GM23338 (cell line): ENCODE data around the gene VPS4A. TPM values are rescaled to one million over a fixed set of nuclear protein-coding genes. Genes with fewer than 3 reads are reported as not detected.

Experiments
- ATAC-seq: fragments of 200-7000 bp; cut with Tn5 transposase; 3 replicates; pipeline ENCODE4 v1.9.1; 2020
- DNase-seq: peaks from one replicate; pipeline ENCODE4 v3.0.0-alpha.2; 2015; ENCODE audit warnings: low spot score
- H2AFZ ChIP-seq: fragments of 200-600 bp; sonication (generic); 2 replicates; pipeline ENCODE4 v1.8.0; 2016; ENCODE audit warnings: antibody characterized with exemption, mild to moderate bottlenecking, moderate library complexity
- H3F3A ChIP-seq: fragments of 200-600 bp; sonication (generic); replicated peaks from 2 replicates; pipeline ENCODE4 v1.8.0; 2017; ENCODE audit warnings: antibody characterized with exemption, mixed run types, low read depth
- H3K27ac ChIP-seq: fragments of 200-600 bp; sonication (generic); 2 replicates; pipeline ENCODE4 v1.6.1; 2016; ENCODE audit warnings: low read depth
- H3K27me3 ChIP-seq: fragments of 200-600 bp; sonication (generic); 2 replicates; pipeline ENCODE4 v1.8.0; 2016; ENCODE audit warnings: mild to moderate bottlenecking, mixed run types, moderate library complexity; ENCODE audit not compliant: insufficient read depth
- H3K36me3 ChIP-seq: fragments of 200-600 bp; sonication (generic); 2 replicates; pipeline ENCODE4 v1.8.0; 2016; ENCODE audit warnings: mild to moderate bottlenecking; ENCODE audit not compliant: insufficient read depth
- H3K4me1 ChIP-seq: fragments of 200-600 bp; sonication (generic); 2 replicates; pipeline ENCODE4 v1.8.0; 2016; ENCODE audit warnings: mild to moderate bottlenecking, moderate library complexity; ENCODE audit not compliant: insufficient read depth
- H3K4me2 ChIP-seq: fragments of 200-600 bp; sonication (generic); 2 replicates; pipeline ENCODE4 v1.7.1; 2017; ENCODE audit warnings: mixed run types
- H3K4me3 ChIP-seq: fragments of 200-600 bp; sonication (generic); 2 replicates; pipeline ENCODE4 v1.6.1; 2016; ENCODE audit warnings: mixed run types
- H3K79me2 ChIP-seq: fragments of 200-600 bp; sonication (generic); replicated peaks from 2 replicates; pipeline ENCODE4 v1.8.0; 2017; ENCODE audit warnings: mild to moderate bottlenecking; ENCODE audit not compliant: insufficient read depth
- H3K9me2 ChIP-seq: fragments of 200-600 bp; sonication (generic); 2 replicates; pipeline ENCODE4 v1.8.0; 2017; ENCODE audit not compliant: insufficient read depth
- H4K20me1 ChIP-seq: fragments of 200-600 bp; sonication (generic); replicated peaks from 2 replicates; pipeline ENCODE4 v1.8.0; 2017; ENCODE audit warnings: mild to moderate bottlenecking; ENCODE audit not compliant: insufficient read depth
- H3K27ac Mint-ChIP-seq: 2 replicates; pipeline ENCODE4 v1.8.0; 2020; ENCODE audit warnings: inconsistent platforms, mild to moderate bottlenecking, moderate library complexity, mixed read lengths
- H3K27me3 Mint-ChIP-seq: 3 replicates; pipeline ENCODE4 v1.8.0; 2022; ENCODE audit warnings: low read depth, mild to moderate bottlenecking, moderate library complexity, mixed read lengths, inconsistent platforms; ENCODE audit not compliant: insufficient read depth, poor library complexity
- H3K36me3 Mint-ChIP-seq: 3 replicates; pipeline ENCODE4 v1.8.0; 2021; ENCODE audit warnings: low read depth, mild to moderate bottlenecking, inconsistent platforms, moderate library complexity, mixed read lengths
- H3K4me1 Mint-ChIP-seq: 3 replicates; pipeline ENCODE4 v1.8.0; 2020; ENCODE audit warnings: mild to moderate bottlenecking, inconsistent platforms, mixed read lengths
- H3K4me3 Mint-ChIP-seq: 3 replicates; pipeline ENCODE4 v1.8.0; 2021; ENCODE audit warnings: moderate library complexity, mild to moderate bottlenecking, inconsistent platforms, mixed read lengths
- H3K9me3 Mint-ChIP-seq: 3 replicates; pipeline ENCODE4 v1.8.0; 2020; ENCODE audit warnings: moderate library complexity, mild to moderate bottlenecking, inconsistent platforms, mixed read lengths
- CREB1 ChIP-seq: fragments of 250-450 bp; sonication (Bioruptor Pico); IDR thresholded peaks from 2 replicates; pipeline ENCODE4 v1.5.0; 2020; ENCODE audit warnings: low read depth, mild to moderate bottlenecking, moderate library complexity
- ETS1 ChIP-seq: IDR thresholded peaks from 2 replicates; pipeline ENCODE4 v1.6.1; 2016; ENCODE audit warnings: antibody characterized with exemption
- EZH2 ChIP-seq: fragments of 200-600 bp; sonication (generic); IDR thresholded peaks from one replicate; pipeline ENCODE4 v1.8.0; 2017; ENCODE audit warnings: antibody characterized with exemption, mild to moderate bottlenecking, low read depth; ENCODE audit not compliant: unreplicated experiment
- NANOG ChIP-seq: IDR thresholded peaks from 2 replicates; pipeline ENCODE4 v1.6.1; 2016; ENCODE audit warnings: antibody characterized with exemption, borderline replicate concordance
- POLR2AphosphoS5 ChIP-seq: IDR thresholded peaks from 2 replicates; pipeline ENCODE4 v1.6.1; 2016; ENCODE audit warnings: antibody characterized with exemption, low read depth
- REST ChIP-seq: IDR thresholded peaks from one replicate; pipeline ENCODE4 v1.6.1; 2018; ENCODE audit warnings: antibody characterized with exemption; ENCODE audit not compliant: unreplicated experiment
- STAT1 ChIP-seq: IDR thresholded peaks from one replicate; pipeline ENCODE4 v1.6.1; 2016; ENCODE audit warnings: antibody characterized with exemption; ENCODE audit not compliant: unreplicated experiment
- ZNF114 ChIP-seq: fragments of 250-450 bp; sonication (Bioruptor Pico); IDR thresholded peaks from 2 replicates; pipeline ENCODE4 v1.5.0; 2020; ENCODE audit warnings: mild to moderate bottlenecking, moderate library complexity
- ZNF331 ChIP-seq: fragments of 250-450 bp; sonication (Bioruptor Pico); IDR thresholded peaks from 2 replicates; pipeline ENCODE4 v1.5.0; 2020; ENCODE audit warnings: low read depth, mild to moderate bottlenecking, moderate library complexity
- polyA plus RNA-seq: library from polyadenylated mRNA; unstranded; fragments of >200 nt; fragmentation: Nextera tagmentation; extraction: Ambion mirVana; gene quantifications from 2 replicates; pipeline ENCODE4 v1.2.1, GENCODE V29; 2016
- total RNA-seq: library from RNA; depleted of rRNA; stranded (reverse); fragments of >200 nt; shearing (Covaris generic); gene quantifications from 2 replicates; pipeline ENCODE4 v1.2.3, GENCODE V29; 2014
- TF ChIP-seq, protein P1 (sequence below), 2 experiments: fragments of 200-600 bp in 1 of 2; sonication (generic) in 1 of 2; conservative IDR thresholded peaks; 2 replicates each; pipeline versions ENCODE4 v1.5.1 to v1.6.1; 2016 to 2017; ENCODE audit warnings: antibody characterized with exemption in 2 of 2, low read depth in 2 of 2, mild to moderate bottlenecking in 2 of 2, moderate library complexity in 1 of 2

Gene VPS4A
- total and polyA plus RNA-seq, 2 experiments from 2014 or later: 29.1 to 32.7 TPM

- peaks cover 91% of the 10 kb centered on the region for H3K36me3 Mint-ChIP-seq
- H3K27ac Mint-ChIP-seq: no peak overlapping the region
- Histone ChIP-seq H3K36me3 (peaks cover 15% of the 10 kb centered on the region), H3K4me3 (no peak overlapping the region), H3F3A (peaks cover 28% of the 10 kb centered on the region; the same call in 1 of the 2 replicates), H3K4me1 (peaks cover 21% of the 10 kb centered on the region), H4K20me1 (peaks cover 53% of the 10 kb centered on the region), H3K79me2 (peaks cover 54% of the 10 kb centered on the region), H3K9me2 (no peaks in the 10 kb centered on the region), H3K27ac (0 out of 2 replicates have a peak overlapping the region, but pooled peaks have one; percentile 59), H2AFZ (no peak overlapping the region), H3K27me3 (no peaks in the 10 kb centered on the region), H3K4me2 (no peak overlapping the region)
- ATAC-seq: no peak
- peaks cover 26% of the 10 kb centered on the region for H3K27me3 Mint-ChIP-seq
- no peak for TF ChIP-seq ZNF114 (CRISPR knock-in tag)
- TF ChIP-seq NANOG: no peak
- 0 out of 2 replicates have a peak, but pooled peaks have one; percentile 31 for TF ChIP-seq POLR2AphosphoS5
- TF ChIP-seq, protein P1, sequence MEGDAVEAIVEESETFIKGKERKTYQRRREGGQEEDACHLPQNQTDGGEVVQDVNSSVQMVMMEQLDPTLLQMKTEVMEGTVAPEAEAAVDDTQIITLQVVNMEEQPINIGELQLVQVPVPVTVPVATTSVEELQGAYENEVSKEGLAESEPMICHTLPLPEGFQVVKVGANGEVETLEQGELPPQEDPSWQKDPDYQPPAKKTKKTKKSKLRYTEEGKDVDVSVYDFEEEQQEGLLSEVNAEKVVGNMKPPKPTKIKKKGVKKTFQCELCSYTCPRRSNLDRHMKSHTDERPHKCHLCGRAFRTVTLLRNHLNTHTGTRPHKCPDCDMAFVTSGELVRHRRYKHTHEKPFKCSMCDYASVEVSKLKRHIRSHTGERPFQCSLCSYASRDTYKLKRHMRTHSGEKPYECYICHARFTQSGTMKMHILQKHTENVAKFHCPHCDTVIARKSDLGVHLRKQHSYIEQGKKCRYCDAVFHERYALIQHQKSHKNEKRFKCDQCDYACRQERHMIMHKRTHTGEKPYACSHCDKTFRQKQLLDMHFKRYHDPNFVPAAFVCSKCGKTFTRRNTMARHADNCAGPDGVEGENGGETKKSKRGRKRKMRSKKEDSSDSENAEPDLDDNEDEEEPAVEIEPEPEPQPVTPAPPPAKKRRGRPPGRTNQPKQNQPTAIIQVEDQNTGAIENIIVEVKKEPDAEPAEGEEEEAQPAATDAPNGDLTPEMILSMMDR (conservative IDR thresholded peaks at IDR 0.05; ENCODE audit: low read depth in 2 of 2): no peak
- TF ChIP-seq CREB1 (CRISPR knock-in tag): no peak
- H3K4me1 Mint-ChIP-seq: peaks cover 18% of the 10 kb centered on the region
- DNase-seq: no peak
- H3K4me3 Mint-ChIP-seq: no peak overlapping the region
- 0 out of 3 replicates have a peak, but pooled peaks cover 4% of the 10 kb centered on the region for H3K9me3 Mint-ChIP-seq
Measured at GRCh38 chr16:69324585-69325253, 13.6 kb downstream of the VPS4A start.

GRCh38 chr16:69325784-69326171 lies 14.6 kb downstream of the VPS4A start:
- H2AFZ ChIP-seq: no peak overlapping the region
- no peaks in the 10 kb centered on the region for H3K27me3 ChIP-seq
- no peak overlapping the region for H3K4me3 ChIP-seq
- H4K20me1 ChIP-seq: peaks cover 53% of the 10 kb centered on the region
- H3K36me3 Mint-ChIP-seq: peaks cover 86% of the 10 kb centered on the region
- peaks cover 26% of the 10 kb centered on the region for H3K27me3 Mint-ChIP-seq
- H3K27ac ChIP-seq: no peak overlapping the region
- no peak for ATAC-seq
- peaks cover 21% of the 10 kb centered on the region for H3K4me1 ChIP-seq
- peak overlapping the region; percentile 33; the same call in 1 of the 3 replicates for H3K4me3 Mint-ChIP-seq
- 0 out of 3 replicates have a peak, but pooled peaks cover 4% of the 10 kb centered on the region for H3K9me3 Mint-ChIP-seq
- no peaks in the 10 kb centered on the region for H3K9me2 ChIP-seq
- DNase-seq: no peak
- H3K4me2 ChIP-seq: no peak overlapping the region
- H3F3A ChIP-seq: peaks cover 27% of the 10 kb centered on the region
- peaks cover 55% of the 10 kb centered on the region for H3K79me2 ChIP-seq
- no peak overlapping the region; the same call in 1 of the 2 replicates for H3K27ac Mint-ChIP-seq
- TF ChIP-seq, protein P1 (conservative IDR thresholded peaks at IDR 0.05; ENCODE audit: low read depth in 2 of 2): no peak
- TF ChIP-seq EZH2 (no peak), ZNF331 (CRISPR knock-in tag) (no peak), ETS1 (no peak), NANOG (no peak), CREB1 (CRISPR knock-in tag) (no peak), STAT1 (no peak), REST (no peak), POLR2AphosphoS5 (no peak)
- H3K36me3 ChIP-seq: peaks cover 15% of the 10 kb centered on the region
- H3K4me1 Mint-ChIP-seq: peaks cover 18% of the 10 kb centered on the region
